ENCODE results near the gene CPT1C. TPM values are rescaled to one million over a fixed set of nuclear protein-coding genes. Genes with fewer than 3 reads are reported as not detected.

The CPT1C gene
- total RNA-seq, 2 donors from 2014 or later: 1.2 to 2.8 TPM

GRCh38 chr19:49752701-49753100 lies 61.8 kb downstream of the CPT1C start:
- Histone ChIP-seq H3K27me3 (no peaks in the 10 kb centered on the region), H3K36me3 (no peaks in the 10 kb centered on the region), H3K27ac (no peak overlapping the region), H3K4me3 (no peak overlapping the region), H3K4me1 (no peaks in the 10 kb centered on the region), H3K9me3 (peaks cover 0 to 10% of the 10 kb centered on the region in 2 donors)
- DNase-seq (ENCODE audit: low spot score): no peak
- TF ChIP-seq, protein P1, sequence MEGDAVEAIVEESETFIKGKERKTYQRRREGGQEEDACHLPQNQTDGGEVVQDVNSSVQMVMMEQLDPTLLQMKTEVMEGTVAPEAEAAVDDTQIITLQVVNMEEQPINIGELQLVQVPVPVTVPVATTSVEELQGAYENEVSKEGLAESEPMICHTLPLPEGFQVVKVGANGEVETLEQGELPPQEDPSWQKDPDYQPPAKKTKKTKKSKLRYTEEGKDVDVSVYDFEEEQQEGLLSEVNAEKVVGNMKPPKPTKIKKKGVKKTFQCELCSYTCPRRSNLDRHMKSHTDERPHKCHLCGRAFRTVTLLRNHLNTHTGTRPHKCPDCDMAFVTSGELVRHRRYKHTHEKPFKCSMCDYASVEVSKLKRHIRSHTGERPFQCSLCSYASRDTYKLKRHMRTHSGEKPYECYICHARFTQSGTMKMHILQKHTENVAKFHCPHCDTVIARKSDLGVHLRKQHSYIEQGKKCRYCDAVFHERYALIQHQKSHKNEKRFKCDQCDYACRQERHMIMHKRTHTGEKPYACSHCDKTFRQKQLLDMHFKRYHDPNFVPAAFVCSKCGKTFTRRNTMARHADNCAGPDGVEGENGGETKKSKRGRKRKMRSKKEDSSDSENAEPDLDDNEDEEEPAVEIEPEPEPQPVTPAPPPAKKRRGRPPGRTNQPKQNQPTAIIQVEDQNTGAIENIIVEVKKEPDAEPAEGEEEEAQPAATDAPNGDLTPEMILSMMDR (IDR thresholded peaks at IDR 0.05): no peak

GRCh38 chr19:49755956-49756355 lies 65.0 kb downstream of the CPT1C start:
- Histone ChIP-seq H3K27me3 (no peaks in the 10 kb centered on the region), H3K36me3 (no peaks in the 10 kb centered on the region), H3K4me3 (no peak overlapping the region), H3K9me3 (peaks cover 0 to 10% of the 10 kb centered on the region in 2 donors), H3K4me1 (no peaks in the 10 kb centered on the region), H3K27ac (no peak overlapping the region)
- DNase-seq (ENCODE audit: low spot score): no peak
- TF ChIP-seq, protein P1 (IDR thresholded peaks at IDR 0.05): no peak

DNA sequence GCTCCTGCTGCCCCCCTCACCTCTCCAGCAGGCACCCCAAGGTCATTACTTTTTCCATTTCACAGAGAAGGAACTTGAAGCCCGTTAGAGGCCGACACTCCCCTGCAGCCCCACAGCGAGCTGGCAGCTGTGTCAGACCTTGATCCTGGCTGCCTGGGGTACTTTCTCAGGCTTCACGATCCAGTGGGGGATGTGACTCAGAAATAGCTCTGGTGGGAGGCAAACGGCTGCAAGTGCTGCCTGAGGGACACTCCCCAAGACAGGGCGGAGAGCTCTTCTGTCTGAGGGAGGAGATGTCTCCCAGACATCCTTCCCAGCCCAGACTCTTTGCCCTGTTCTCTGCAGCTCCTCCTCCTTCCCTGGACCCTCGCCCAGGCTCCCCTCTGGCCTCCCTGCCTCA lies 67.4 kb downstream of the CPT1C start:
- no peaks in the 10 kb centered on the region for H3K36me3 ChIP-seq
- TF ChIP-seq, protein P1 (IDR thresholded peaks at IDR 0.05): no peak
- H3K9me3 ChIP-seq: peaks cover 0 to 10% of the 10 kb centered on the region in 2 donors
- DNase-seq (ENCODE audit: low spot score): no peak
- H3K4me1 ChIP-seq: peaks cover 0 to 4% of the 10 kb centered on the region in 2 donors
- H3K27ac ChIP-seq: no peak overlapping the region
- no peak overlapping the region for H3K4me3 ChIP-seq
- no peaks in the 10 kb centered on the region for H3K27me3 ChIP-seq

DNA sequence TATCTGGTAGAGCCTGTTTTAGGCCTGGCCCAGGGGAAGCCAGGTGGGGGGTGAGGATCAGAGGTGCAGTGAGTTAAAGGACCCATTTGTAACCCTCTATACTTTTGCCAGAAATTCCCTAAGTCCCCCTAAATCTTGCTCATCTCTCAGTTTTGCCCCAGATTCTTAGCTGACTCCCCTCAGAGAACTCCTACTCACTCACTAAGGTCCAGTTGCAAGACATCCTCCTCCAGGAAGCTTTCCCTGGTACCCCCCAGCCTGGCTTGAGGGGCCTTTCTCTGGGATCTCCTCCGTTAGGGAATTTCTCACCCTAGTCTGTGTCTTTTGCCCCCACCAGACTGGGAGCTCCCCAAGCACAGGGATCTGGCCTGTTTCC lies 70.3 kb downstream of the CPT1C start:
- Histone ChIP-seq H3K27me3 (no peaks in the 10 kb centered on the region), H3K36me3 (no peaks in the 10 kb centered on the region), H3K4me1 (peaks cover 0 to 13% of the 10 kb centered on the region in 2 donors), H3K27ac (peak overlapping the region; percentile 73), H3K9me3 (no peaks in the 10 kb centered on the region), H3K4me3 (no peak overlapping the region)
- TF ChIP-seq, protein P1 (IDR thresholded peaks at IDR 0.05): no peak
- no peak for DNase-seq (ENCODE audit: low spot score)

DNA sequence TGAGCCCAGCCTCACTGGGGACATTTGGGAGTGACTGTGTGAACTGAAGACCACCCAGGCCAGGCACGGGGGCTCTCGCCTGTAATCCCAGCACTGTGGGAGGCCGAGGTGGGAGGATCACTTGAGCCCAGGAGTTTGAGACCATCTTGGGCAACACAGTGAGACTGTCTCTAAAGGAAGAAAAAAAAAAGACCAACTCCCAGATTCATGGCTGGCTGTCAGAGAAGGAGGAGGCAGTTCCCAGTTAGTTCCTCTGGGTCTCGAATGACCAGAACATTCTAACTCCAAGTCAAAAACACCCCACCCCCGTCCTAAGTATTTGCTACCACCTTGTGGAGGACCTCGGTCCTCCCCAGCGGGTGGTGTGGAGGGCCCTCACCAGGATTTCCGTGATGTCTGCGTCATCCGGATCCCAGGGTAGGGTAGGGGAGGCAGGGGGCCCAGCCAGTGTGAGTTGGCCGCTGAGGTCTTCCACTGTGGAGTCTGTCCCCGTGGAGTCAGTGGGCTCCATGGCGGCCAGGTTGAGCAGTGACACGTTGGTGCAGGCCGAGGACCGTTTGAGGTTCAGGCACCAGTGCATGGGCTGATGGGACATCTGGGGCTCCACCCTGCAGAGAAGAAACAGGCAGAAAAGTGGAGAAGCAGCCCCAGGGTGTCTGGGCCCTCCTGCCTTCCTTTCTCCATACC lies 70.9 kb downstream of the CPT1C start:
- no peaks in the 10 kb centered on the region for H3K9me3 ChIP-seq
- no peak overlapping the region for H3K4me3 ChIP-seq
- peak; percentile 66 for DNase-seq (ENCODE audit: low spot score)
- no peaks in the 10 kb centered on the region for H3K36me3 ChIP-seq
- H3K27ac ChIP-seq: peak overlapping the region; percentile 73
- no peaks in the 10 kb centered on the region for H3K27me3 ChIP-seq
- peaks cover 0 to 13% of the 10 kb centered on the region in 2 donors for H3K4me1 ChIP-seq
- TF ChIP-seq, protein P1 (IDR thresholded peaks at IDR 0.05): peak in 1 of 2 donors; percentile 54

DNA sequence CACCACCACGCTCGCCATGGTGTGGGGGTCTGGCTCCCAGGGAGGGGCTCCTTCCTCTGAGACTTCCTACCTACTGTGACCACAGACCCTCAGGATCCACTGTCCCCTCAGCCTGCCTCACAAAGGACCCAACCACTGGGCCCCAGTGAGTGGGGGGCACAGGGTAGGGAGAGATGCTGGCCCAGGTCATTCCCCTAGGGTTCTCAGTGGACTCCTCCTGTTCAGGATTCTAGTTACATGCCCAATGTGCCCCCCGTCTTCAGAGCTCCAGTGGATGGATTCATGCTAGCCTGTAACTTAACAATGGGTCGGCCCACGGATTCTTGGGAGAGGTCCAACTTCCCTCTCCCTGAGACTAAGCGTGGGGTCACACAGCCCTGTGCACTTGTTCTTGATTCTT lies 72.3 kb downstream of the CPT1C start, which contains the start of gene TSKS:
Gene TSKS, minus strand, starts transcription at position 77 of the 400 bp plus-strand sequence. Its CDS starts 59 bp downstream, at position 18.
- H3K27ac ChIP-seq: peak within 1 kb of the TSS; percentile 73
- TF ChIP-seq, protein P1 (IDR thresholded peaks at IDR 0.05): no peak
- no peaks in the 10 kb centered on the region for H3K36me3 ChIP-seq
- no peak within 1 kb of the TSS for H3K4me3 ChIP-seq
- no peaks in the 10 kb centered on the region for H3K9me3 ChIP-seq
- DNase-seq (ENCODE audit: low spot score): no peak
- peaks cover 0 to 21% of the 10 kb centered on the region in 2 donors for H3K4me1 ChIP-seq
- H3K27me3 ChIP-seq: no peaks in the 10 kb centered on the region

Data from right atrium auricular region (tissue), 2 donors.